Activated CD4-positive, alpha-beta T cell treated with anti-CD3 and anti-CD28 coated beads, Interleukin-2, amount 50 U/mL, for 16 hours (primary cell): ENCODE data around the gene PI4KA.
"Not testable (repeated sequence)": the region's sequence is repeated elsewhere in the genome, so short reads cannot be mapped to it uniquely, and the experiment has no call there.

Experiments
- DNase-seq: peaks from one replicate; pipeline ENCODE4 v3.0.0-alpha.2; 2020

PI4KA gene

DNA sequence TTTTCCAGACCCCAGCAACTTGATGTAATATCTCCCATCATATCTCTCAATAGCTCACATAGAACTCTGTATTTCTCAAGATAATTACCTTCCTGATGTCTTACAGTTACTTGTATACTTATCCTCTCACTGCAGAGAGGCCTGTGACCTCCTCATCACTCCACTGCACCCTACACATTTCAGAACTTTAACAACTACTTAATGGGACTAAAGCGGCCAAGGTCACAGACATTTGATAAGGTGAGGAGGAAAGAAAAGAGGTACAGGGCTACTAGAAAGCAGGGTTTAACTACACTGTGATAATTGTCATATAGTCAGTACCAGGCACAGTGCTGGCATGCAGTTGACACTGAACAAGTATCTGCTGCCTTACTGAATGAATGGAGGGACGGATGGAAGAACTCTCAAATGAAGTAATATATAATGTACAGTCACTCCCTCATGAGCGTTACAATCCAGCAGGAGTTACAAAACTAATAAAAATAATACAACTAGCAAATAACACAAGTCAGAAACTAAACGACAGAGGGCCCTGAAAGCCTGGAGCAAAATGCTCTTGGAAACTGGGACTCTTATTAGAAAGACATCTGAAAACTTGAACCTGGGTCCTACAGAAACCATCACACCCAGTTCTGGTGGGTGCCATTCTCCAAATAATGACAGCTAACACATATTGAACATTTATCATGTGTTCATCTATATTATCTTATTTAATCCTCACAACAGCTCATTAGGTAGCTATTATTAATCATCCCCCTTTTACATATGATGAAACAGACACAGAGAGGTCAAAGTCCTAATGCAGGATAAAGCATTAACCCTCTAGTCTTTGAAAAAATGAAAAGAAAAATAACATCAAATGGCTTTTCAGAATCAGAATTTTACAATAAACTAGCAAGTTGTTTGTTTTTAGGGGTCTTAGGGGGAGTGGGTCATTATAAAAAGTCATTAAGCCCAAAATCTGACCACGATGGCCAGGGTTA is 14.3 kb downstream of the PI4KA start:
- DNase-seq, result no peak

DNA sequence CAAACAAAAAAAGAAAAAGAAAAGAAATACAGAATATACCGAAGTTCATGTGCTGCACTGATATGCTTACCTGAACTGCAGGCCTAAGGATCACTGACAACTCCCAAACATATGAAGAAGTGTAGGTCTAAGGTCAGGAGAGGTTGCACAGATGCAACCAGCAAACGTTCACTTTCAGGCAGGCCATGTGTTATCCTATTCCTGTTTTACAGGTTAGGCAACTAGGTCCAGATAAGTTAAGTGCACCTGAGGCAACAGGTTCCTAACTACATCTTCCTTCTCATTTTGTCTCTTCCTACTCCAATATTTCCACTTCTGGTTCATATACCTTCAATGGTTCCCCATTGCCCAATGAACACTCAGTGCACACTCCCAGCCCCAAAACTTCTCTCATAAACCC is 15.1 kb downstream of the PI4KA start:
- DNase-seq, result no peak

DNA sequence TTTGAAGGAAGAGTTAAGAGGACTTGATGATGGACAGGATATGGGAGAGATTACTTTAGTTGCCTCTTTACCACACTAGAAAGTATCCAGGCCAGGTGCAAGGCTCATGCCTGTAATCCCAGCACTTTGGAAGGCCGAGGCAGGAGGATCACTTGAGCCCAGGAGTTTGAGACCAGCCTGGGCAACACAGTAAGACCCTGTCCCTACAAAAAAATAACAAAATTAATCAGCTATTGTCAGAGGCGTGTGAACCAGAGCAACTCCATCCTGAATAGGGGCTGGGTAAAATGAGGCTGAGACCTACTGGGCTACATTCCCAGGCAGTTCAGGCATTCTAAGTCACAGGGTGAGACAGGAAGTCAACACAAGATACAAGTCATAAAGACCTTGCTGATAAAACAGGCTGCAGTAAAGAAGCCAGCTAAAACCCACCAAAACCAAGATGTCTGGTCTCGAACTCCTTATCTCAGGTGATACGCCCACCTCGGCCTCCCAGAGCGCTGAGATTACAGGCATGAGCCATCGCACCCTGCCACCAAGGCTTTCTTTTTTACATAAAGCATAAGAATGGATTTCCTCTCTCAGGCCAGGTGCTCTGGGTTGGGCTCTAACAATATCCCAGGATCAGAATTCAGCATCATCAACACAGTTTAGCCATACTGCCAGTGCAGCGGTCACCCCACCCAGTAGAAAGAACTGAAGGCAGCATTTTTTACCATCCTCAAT is 17.8 kb downstream of the PI4KA start:
- DNase-seq, result no peak

DNA sequence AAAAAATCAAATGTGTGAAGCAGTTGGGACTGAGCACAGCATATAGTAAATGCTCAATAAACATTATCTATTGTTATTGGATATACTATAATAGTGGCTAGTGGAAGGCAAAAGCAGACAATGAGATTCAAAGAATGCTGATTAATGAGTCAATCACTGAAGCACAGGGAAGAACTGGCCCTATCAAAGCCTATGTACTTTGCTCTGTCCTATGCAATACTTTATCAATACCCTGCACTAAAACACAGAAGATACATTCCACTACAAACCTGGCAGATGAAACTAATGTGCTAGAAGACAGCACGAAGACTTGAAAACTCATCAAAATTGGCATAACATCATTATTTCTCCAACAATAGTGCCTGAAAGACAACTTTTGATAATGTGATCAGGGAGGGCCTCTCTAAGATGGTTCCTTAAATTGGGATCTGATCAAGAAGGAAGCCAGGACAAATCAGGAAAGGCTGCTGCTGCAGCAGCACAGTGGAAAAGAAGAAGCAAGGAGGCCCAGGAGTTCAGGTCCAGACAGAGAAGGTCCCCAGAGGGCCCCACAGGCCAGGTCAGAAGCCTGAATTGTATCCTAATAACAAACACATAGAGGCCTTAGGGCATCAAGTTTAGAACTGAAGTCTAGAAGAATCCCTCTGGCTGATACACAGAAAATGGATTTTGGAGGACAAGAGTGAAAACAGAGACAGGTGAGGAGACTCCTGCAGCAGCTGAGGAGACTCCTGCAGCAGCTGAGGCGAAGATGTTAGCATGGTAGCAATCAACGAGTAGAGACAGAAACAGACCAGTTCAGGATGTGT is 18.6 kb downstream of the PI4KA start:
- DNase-seq, result no peak

DNA sequence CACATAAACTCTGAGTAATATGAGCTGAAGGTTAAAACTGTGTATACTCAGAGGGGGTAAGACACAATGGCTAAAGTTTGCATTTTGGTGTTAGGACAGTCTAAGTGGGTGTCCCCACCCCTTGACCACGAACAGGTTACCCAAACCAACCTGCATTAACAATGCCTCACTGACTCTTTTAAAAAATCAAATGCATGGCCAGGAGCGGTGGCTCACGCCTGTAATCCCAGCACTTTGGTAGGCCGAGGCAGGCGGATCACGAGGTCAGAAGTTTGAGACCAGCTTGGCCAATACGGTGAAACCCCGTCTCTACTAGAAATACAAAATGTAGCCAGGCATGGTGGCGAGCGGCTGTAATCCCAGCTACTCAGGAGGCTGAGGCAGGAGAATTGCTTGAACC is 19.3 kb downstream of the PI4KA start:
- not testable (repeated sequence) for DNase-seq

DNA sequence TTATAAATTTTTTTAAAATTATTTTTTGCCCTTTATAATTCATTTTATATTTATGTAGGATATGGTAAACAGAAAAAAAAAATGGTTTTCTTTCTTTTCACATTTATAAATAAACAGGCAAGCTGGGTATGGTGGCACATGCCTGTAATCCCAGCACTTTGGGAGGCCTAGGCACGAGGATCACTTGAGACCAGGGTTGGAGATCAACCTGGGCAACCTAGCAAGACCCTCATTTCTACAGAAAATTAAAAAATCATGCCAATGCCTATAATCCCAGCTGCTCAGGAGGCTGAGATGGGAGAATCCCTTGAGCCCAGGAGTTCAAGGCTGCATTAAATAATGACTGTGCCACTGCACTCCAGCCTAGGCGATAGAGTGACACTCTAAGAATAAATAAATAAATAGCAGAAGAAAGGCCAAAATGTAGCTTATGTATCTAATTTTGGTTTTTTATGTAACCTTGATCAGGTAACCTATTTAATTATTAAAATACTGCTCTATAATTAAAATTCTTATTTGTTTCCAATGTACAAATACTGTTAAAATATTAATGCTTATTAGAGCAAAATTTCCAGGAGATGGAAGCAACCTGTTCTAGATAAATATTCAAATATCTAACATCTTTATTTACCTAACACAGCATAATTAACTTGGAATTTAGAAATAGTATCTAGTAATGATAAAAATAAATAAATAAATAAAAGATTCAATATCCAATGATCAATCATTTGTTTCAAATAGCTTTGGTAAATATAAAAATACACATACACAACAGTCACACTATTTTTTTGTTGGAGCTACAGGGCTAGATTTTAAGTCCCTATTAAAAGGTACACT is 21.4 kb downstream of the PI4KA start:
- DNase-seq, result no peak

DNA sequence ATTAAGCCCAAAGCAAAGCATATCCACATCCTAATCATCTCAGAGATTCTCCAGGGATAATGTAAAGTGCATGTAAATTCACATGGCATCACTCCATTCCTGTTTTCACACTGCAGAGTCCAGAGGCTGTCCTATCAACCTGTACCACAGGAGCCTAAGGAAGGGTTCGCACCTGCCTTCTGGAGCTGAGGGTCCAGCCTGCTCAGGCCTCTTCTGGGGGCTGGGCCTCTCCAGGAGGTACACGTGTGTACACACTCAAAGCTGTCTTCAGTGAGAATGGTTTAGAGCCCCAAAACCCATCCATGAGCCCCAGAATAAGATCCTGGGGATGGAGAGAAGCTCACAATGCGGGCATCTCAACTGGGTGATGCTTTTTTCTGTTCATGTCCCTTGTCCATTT is 23.9 kb downstream of the PI4KA start:
- DNase-seq, result no peak

DNA sequence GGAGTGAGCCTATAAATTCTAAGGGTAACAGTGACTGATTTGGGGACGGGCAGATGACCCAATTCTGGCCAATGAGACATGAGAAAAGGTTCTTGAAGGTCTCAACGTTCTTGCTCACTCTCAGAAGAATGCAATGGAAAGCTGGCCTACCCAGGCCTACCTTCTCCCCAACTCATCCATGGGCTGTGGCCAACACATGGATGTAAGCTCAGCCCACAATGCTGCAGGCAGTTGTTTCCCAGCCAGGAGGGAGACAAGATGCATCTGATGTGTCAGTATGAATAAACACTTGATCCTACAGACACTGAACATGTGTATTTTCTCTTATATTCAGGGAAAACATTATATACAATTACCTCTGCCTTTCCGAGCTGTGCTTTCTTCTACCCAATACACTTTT is 24.4 kb downstream of the PI4KA start:
- no peak for DNase-seq

DNA sequence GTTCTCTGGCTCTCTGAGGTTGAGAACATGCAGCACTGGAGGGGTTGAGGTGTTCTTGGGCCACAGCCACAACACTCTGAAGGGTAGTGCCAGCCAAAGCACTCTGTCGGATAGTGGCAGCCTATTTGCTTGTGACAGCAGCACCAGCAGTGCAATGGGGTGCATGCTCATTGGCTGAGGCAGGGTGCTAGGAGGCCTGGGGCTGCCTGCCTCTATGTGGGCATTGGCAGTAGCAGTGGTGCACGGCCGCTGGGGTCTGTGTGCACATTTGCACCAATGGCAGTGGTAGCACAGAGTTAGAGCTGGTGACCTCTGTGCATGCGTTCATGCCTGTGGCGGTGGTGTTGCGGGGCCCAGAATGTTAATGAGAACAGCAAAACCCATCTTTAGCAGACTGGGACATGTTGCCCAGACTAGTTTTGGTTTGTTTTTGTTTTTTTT is 25.4 kb downstream of the PI4KA start:
- DNase-seq, result no peak

DNA sequence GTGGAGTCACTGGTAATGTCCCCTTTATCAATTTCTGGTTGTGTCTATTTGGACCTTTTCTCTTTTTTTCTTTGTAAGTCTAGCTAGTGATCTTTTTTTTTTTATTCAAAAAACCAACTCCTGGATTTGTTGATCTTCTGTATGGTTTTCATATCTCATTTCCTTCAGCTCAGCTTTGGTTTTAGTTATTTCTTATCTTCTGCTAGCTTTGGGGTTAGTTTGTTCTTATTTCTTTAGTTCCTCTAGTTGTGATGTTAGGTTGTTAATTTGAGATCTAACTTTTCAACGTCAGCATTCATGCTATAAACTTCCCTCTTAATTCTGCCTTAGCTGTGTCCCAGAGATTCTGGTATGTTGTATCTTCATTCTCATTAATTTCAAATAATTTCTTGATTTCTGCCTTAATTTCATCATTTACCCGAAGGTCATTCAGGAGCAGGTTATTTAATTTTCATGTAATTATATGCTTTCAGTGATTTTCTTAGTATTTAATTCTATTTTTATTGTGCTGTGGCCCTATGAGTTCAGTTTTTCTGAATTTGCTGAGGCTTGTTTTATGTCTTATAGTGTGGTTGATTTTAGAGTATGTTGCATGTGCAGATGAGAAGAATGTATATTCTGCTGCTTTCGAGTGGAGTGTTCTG is 29.0 kb downstream of the PI4KA start:
- DNase-seq, result no peak

DNA sequence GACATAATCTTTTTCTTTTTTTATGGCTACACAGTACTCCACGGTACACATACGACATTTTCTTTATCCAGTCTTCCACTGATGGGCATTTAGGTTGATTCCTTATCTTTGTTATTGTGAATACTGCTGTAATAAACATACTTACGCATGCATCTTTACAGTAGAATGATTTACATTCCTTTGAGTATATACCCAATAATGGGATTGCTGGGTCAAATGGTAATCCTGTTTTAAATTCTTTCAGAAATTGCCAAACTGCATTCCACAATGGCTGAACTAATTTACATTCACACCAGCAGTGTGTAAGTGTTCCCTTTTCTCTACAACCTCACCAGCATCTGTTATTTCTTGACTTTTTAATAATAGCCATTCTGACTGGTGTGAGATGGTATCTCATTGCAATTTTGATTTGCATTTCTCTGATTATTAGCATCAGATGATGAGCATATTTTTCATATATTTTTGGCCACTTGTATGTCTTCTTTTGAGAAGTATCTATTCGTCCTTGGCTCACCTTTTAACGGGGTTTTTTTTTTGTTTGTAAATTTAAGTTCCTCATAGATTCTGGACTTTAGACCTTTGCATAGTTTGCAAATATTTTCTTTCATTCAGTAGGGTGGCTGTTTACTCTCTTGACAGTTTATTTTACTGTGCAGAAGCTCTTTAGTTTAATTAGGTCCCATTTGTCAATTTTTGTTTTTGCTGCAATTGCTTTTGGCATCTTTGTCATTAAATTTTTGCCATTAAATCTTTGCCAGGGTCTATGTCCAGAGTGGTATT is 32.0 kb downstream of the PI4KA start:
- not testable (repeated sequence) for DNase-seq

DNA sequence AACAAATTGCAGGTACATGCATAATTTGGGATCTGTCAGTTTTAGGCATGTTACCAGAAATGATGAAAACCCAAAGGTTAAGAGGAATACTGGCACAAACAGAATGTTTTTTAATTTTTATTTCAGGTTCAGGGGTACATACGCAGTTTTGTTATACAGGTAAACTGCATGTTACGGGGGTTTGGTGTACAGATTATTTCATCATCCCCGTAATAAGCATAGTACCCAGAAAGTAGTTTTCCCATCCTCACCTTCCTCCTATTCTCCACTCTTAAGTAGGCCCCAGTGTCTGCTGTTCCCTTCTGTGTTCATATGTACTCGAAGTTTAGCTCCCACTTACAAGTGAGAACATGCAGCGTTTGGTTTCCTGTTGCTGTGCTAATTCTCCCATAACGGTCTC is 33.0 kb downstream of the PI4KA start:
- DNase-seq, result no peak

DNA sequence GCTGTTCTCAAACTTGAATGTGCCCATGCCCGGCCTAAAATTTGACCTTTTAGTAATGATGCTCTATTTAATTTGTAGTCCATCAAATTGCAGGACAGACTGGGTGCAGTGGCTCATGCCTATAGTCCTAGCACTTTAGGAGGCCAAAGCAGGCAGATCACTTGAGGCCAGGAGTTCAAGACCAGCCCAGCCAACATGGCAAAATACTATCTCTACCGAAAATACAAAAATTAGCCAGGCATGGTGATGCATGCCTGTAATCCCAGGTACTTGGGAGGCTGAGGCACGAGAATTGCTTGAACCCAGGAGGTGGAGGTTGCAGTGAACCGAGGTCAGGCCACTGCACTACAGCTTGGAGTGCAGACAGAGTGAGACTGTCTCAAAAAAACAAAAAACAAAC is 33.4 kb downstream of the PI4KA start:
- DNase-seq, result not testable (repeated sequence)

DNA sequence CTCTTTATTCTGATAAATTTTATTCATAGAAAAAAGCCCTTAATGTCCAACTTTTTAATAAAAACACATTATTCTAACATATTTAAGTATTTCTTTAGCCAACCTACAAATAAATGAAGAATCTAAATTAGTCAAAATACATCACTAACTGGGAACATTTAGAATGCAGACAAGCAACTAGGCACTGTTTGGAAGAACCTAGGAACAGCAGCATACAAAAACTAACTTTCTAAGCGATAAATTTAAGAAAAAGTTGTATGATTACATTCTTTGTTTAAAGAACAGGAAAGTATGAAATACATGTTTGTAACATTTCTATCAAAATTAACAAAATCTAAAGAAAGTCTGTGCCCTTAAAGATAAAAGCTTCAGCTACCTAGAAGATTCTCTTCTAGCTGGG is 35.3 kb downstream of the PI4KA start:
- no peak for DNase-seq

DNA sequence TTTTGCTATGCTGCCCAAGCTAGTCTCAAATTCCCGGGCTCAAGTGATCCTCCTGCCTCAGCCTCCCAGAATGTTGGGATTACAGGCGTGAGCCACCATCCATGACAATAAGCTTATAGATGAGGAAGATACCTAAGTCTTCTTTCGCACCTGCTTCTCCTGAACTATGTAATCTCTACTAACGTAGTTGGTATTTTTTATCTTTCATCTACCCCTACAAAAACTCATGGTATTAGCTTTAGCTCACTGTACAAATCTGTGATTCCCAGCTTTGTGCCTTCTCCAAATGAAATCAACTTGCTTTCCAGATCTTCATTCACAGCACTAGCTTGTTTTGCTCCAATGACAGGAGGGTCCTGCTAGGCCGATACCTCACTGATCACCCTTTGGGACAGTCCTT is 36.4 kb downstream of the PI4KA start:
- DNase-seq, result no peak

DNA sequence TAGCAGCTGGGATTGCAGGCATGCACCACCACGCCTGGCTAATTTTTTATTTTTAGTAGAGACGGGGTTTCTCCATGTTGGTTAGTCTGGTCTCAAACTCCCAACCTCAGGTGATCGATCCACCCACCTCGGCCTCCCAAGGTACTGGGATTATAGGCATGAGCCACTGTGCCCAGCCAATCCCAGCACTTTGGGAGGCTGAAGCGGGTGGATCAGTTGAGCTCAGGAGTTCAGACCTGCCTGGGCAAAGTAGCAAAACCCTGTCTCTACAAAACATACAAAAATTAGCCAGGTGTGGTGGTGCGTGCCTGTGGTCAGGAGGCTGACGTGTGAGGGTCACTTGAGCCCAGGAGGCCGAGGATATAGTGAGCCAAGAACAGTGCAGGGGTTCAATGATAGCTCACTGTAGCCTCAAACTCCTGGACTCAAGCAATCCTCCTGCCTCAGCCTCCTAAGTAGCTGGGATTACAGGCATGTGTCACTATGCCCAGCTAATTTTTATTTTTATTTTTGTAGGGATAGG is 36.8 kb downstream of the PI4KA start:
- not testable (repeated sequence) for DNase-seq

DNA sequence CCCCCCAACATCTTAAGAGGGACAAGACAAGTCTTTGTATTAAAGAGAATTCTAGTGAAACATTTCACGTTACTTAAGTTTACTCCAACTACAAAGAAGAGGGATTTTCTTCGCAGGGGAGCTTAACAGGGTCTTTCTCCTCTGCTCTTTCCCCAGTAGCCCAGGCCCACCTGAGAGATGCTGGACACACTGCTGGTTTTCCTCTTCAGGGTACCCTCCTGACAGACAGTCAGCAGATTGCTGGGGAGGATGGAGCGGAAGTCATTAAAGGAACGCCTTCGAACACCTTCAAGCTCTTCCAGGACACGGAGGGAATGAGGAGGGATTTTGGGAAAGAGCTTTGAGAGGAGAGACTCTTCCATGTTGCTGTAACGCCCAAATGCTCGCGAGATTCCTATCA is 39.1 kb downstream of the PI4KA start:
- DNase-seq, result no peak

DNA sequence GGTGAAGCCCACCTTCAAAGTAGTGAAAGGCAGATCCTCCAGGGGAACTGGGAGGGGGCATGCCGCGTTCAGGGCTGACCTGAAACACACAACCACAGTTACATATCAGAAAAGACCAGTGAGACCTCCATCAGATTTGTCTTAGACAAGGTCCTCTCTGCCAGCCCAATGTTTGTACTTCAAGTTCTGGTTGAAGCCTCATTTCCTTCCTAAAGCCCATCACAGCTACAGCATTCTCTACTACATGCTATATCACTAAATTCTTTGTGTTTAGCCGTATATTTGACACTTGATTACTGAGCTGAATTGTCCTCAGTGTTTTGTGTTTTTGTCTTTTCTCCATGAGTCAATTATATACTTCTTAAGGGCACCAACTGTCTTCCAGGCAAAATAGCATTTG is 40.1 kb downstream of the PI4KA start:
- DNase-seq, result no peak

DNA sequence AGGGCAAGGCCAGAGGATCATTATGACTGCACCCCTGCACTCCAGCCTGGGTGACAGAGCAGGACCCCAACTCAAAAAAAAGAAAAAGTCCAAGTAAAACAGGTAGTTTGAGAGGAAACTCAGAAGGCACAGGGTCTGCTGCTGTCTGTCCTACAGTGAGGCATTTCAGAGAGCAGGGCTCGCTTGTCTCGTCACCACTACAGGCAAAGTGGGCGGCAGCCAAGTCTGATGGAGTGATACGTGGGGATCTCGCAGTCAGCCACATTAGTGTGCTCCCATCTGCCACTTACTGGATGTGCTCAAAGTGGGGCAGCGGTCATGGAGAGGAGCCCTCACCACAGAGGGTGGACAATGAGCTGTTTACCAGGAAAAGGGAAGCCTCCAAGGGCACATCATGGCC is 42.1 kb downstream of the PI4KA start:
- no peak for DNase-seq

DNA sequence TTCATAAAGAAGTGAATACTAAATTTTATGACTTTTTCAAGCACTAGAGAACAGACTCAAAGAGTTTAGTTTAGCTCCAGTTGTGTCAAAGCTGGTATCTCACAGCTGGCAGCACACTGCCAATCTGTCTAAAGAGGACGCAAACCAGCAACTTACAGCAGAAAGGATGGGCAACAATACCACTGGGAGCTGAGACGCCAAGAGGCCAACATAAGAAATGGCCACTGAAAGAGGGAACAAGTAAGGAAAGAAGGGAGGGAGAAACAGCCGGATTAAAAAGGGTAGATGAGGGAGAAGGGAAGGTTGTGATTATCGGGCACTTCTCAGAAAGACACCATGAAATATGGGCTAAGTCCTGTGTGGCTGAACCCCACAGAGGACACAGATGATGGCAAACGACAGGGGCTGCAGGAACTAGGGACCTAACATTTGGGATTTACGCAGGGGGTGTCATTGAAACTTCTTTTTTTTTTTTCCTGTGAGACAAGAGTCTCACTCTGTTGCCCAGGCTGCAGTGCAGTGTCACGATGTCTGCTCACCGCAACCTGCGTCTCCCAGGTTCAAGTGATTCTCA is 43.0 kb downstream of the PI4KA start:
- DNase-seq, result no peak
